Measurements from ENCODE around the gene PGAP2.
"Not testable (repeated sequence)": the region's sequence is repeated elsewhere in the genome, so short reads cannot be mapped to it uniquely, and the experiment has no call there.

Gene PGAP2

DNA sequence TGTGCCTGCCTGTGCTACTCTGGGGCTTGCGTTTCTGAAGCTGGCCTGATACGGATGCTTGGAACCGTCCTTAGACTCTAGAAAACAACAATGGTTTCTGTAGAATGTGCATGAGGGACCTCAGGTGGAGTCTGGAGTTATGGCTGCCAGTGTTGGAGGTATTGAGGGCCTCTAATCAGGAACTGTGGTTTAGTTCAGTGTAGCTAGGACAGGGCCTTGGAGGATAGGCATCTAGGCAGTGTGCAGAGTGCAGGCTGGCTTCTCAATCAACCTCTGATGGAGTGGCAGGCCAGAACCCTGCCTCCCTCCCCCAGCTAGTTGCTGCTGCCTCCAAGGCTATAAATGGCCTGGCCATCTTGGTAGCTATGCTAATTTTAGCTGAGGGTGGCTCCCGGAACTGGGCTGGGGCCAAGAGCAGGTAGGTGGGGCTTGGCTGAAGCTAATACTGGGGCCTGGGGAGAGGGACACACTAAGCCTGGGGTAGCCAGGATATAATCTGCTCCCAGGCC lies 51.1 kb downstream of the PGAP2 start:
- no peak for DNase-seq

GRCh38 chr11:3860375-3860774 lies 52.0 kb downstream of the PGAP2 start:
- no peak for DNase-seq

GRCh38 chr11:3860898-3861393 lies 52.6 kb downstream of the PGAP2 start:
- DNase-seq = not testable (repeated sequence)

DNA sequence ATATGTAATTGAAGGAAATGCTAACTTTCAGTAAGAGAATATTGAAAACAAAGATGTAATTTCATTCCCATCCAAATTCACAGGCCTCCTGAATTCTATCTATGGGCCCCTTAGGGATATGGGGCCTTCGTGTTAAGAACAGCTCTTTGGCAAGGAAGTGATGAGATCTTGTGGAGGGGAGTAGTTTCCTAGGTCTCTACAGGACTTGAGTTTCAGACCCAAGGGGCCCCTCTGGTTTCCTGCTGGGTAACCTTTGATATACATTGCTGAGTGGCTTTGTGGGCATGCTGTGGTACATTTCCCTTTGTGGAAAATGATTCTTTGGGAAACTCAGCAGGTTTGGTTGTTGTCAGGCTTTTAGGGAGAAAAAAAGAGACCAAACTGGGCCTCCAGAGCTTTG lies 53.3 kb downstream of the PGAP2 start:
- no peak for DNase-seq

GRCh38 chr11:3865388-3866193 lies 57.2 kb downstream of the PGAP2 start:
- no peak for DNase-seq

DNA sequence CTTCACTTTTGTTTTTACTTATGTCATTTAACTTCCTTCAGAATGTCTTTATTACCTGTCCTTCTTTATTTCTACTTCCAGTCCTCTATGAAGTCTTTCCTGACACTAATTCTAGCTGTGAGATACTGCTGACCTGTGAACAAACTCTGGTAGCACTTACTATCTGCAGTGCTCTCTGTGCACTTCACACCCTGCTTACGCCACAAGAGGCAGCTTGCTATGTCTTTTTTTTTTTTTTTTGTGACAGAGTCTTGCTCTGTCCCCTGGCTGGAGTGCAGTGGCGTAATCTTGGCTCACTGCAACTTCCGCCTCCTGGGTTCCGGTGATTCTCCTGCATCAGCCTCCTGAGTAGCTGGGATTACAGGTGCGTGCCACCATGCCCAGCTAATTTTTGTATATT lies 57.8 kb downstream of the PGAP2 start:
- DNase-seq = no peak

DNA sequence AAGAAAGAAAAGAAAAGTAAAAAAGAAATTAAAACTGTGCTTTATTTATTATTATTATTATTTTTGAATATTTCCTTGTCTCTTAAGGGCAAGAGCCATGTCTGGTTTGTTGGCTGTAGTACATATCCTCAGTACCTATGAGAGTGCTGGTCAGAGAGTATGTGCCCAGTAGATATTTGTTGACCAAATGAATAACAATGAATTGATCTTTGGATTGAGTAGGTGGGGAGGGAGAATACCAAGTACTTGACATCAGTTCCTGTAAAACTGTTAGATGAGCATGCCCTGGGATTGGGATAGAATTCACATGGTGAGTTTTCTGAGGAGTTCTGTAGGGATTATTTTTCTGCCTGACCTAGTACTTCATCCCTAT lies 58.5 kb downstream of the PGAP2 start:
- no peak for DNase-seq

GRCh38 chr11:3867209-3868091 lies 59.1 kb downstream of the PGAP2 start:
- no peak for DNase-seq

DNA sequence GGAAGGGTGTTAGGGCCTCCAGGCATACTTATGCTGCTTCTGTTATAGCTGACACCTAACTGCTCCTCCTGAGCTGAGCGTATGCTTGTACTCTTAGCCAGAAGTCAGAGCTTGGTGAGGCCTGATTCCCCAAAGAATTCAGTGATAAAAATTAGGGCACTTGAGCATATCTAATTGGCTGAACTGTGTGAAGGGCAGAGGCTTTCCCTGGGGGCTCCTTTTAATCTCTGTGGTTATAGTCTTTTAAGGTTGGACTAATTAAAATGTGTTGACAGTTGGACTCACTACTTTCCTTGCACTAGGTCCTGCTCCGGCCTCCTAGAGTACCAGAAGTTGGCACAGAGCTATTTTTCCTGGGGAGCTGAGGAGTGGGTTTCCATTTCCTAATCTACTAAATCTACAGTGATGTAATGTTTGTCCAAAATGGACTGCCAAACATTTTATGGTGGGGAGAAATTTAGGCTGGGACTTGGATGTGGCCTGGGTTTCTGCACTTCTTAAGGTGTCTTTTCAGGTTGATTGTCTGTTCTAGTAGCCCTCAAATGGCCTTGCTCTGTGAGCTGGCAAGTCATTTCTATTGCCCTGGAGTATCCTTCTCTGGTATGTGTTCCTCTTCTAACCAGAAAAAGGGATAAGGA lies 65.5 kb downstream of the PGAP2 start:
- no peak for DNase-seq
